ENCODE measurements around the gene ZFYVE9.
"Not testable (repeated sequence)": the region's sequence is repeated elsewhere in the genome, so short reads cannot be mapped to it uniquely, and the experiment has no call there.

Gene ZFYVE9

DNA sequence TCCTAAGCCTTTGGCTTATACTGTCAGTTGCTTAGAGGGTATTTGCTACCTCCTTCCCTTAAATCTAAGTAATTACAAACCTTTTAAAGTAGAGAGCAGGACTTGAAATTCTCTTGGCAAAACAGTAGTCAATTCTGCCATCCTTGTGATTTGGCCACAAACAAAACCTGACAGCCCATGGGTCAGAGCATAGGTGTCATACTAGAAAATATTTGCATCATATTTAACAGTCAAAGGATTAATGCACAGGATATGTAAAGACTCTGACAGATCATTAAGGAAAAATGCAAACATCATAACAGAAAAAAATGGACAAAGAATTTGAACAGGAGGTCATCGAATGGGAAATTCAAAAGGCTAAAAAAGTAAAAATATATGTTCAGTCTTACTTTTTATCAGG lies 50.5 kb downstream of the ZFYVE9 start:
- no peak for DNase-seq

DNA sequence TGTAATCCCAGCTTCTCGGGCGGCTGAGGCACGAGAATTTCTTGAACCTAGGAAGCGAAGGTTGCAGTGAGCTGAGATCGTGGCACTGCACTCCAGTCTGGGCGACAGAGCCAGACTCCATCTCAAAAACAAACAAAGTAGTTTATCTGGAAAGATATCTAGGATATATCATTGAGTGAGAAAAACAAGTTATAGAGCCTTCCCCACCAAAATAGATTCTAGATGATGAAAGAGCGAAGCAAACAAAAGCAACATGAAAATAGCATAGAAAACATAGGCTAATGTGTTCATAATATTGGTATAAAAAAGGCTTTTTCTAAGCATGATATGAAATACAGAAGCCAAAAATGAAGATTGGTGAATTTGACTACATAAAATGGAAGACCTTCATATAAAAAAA lies 52.1 kb downstream of the ZFYVE9 start:
- no peak for DNase-seq

DNA sequence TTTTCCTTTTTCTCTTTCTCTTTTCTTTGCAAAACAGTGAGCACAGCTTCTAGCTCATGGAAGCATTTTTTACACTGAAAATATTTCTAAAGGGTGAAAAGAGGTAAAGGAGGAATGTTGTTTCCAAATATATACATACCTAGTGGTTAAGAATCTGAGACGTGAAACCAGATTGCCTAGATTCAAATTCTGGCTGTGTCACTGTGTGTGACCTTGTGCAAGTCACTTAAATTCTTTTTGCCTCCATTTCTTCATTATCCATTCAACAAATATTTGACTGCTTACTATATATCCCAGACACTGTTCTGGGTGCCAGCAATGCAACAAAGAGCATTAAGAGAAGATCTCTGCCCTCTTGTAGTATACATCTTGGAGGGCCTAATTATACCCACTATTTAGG lies 53.3 kb downstream of the ZFYVE9 start:
- no peak for DNase-seq

DNA sequence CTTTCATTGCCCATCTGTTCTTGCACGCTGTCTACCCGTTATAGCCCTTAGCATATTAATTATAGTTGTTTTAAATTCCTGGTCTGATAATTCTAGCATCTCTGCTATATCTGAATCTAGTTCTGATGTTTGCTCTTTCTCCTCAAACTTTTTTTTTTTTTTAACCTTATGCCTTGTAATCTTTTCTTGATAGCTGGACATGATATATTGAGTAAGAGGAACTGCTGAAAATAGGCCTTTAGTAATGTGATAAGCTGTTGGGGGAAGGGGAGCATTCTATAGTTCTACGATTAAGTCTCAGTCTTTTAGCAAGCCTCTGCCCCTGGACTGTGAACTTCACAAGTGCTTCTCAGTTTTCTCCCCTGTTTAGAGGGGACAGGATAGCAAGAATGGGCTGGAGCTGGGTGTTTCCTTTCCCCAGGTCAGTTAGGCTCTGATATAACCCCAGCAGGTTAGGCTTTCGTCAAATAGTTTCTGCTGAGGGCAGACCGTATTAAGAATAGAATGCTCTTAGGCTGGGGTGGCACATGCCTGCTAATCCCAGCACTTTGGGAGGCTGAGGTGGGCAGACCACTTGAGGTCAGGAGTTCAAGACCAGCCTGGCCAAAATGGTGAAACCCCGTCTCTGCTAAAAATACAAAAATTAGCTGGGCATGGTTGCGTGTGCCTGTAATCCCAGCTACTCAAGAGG lies 62.2 kb downstream of the ZFYVE9 start:
- DNase-seq, result no peak

DNA sequence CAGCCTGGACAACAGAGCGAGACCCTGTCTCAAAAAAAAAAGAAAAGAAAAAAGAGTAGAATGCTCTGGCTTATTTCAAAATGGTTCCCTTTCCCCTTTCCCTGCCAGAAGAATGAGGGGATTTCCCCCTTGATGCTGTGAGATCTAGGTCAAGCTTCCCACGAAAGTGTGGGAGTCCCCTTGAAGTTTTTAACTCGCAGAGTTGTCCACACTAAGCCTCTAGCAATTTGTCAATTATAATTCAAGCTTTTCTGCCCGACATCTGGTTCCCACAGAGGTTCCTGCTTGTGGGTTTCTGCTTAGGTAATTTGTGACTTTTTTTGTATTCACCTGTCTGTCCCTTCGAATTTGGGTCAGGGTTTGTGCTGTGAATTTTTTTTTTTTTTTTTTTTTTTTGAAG lies 62.8 kb downstream of the ZFYVE9 start:
- DNase-seq, result no peak

DNA sequence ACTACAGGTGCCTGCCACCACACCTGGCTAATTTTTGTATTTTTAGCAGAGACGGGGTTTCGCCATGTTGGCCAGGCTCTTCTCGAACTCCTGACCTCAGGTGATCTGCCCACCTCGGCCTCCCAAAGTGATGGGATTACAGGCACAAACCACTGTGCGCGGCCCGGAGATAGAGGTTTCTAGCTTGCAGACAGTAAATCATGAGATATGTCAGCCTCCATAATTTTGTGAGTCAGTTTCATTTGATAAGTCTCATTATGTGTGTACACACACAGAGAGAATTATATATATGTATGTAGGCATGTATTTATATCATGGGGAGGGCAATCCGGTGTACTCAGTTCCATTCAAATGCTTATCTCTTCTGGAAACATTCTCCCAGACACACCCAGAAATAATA lies 64.8 kb downstream of the ZFYVE9 start:
- not testable (repeated sequence) for DNase-seq

DNA sequence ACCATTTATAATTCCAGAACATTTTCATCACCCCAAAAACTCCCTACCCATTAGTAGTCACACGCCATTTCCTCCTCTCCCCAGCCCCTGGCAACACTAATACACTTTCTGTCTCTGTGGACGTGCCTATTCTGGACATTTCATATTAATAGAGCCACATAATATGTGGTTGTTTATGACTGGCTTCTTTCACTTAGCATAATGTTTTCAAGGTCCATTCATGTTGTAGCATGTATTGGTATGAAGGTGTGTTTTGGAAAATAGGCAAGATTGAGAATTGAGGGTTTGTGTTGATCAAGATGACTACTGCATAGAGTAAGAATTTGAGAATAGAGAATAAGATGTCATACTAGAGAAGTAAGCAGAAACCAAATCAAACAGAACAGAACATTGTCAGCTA lies 67.5 kb downstream of the ZFYVE9 start:
- no peak for DNase-seq

- DNase-seq, result no peak
These were observed 68.2 kb downstream of the ZFYVE9 start for GRCh38 chr1:52210044-52210443.

DNA sequence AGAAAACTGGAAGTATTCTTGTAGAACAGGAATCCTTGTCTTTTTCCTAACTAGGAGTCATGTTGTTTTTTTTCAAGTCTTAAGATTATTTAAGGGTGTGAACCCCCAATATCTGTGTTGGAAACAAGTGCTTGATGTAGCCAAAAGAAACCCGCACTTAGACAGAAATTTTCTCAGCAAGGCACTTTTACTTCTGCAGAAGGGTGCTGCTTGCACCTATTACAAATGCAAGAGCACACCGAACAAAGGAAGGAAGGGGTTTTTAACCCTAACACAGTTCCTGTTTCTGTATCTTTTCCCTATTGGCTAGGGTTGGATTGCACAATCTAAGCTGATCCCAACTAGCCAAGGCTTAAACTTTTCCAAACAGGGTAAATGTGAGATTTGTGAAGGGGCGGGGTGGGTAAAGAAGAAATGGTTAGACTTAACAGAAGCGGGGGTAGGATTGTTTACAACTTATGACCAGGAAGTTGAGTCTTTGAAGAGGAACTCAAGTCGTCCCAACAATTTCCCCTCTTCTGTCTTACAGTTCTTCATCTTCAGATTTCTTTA lies 75.1 kb downstream of the ZFYVE9 start:
- no peak for DNase-seq

DNA sequence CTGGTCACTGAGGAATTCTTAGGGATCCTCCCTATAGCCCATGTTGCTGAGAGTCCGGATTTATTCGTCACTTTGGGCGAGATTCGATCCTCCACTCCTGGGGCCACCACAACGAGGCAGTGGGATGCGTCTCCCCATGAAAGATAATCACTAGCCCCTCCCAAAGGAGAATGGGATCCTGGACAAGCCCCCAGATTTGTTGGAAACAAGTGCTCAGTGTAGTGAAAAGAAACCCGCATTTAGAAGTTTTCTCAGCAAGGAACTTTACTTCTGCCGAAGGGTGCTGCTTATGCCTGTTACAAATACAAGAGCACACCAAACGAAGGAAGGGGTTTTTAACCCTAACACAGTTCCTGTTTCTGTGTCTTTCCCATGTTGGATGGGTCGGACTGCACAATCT lies 83.3 kb downstream of the ZFYVE9 start:
- DNase-seq, result no peak

- DNase-seq, result no peak
These were observed 87.6 kb downstream of the ZFYVE9 start for GRCh38 chr1:52229494-52229893.

- no peak for DNase-seq
These were observed 91.6 kb downstream of the ZFYVE9 start for GRCh38 chr1:52233463-52233862.

DNA sequence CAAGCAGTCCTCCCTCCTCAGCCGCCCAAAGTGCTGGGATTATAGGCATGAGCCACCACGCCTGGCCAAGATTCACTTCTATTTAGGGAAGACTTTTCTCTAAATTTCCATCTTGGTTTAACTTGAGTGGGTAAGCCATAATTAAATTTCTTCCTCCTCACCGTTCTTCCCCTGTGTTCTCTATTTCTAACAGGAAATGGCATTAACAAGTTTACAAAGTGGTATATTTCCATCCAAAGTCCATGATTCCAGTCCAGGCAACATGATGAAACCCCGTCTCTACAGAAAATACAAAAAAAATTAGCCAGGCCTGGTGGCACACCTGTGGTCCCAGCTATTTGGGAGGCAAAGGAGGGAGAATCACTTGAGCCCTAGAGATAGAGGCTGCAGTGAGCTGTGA lies 92.1 kb downstream of the ZFYVE9 start:
- no peak for DNase-seq

DNA sequence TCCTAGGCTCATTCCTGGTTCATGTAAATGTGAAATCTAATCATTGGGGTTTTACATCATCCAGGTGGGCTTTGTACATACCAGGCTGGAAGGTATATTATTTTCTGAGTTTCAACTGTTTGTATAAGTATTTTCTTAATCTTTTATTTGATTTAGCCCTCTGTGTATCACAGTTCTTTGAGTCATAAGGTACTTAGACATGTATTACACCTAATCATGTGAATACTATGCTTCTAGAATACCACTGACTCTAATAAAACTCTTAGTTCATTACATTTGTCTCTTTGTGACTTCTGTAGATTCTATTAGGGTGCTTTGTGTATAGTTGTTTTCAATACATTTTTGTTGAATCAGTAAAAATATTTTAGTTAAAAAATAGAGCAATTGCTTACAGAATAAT lies 92.8 kb downstream of the ZFYVE9 start:
- DNase-seq, result no peak

- DNase-seq, result no peak
These were observed 93.8 kb downstream of the ZFYVE9 start for GRCh38 chr1:52235646-52236045.

DNA sequence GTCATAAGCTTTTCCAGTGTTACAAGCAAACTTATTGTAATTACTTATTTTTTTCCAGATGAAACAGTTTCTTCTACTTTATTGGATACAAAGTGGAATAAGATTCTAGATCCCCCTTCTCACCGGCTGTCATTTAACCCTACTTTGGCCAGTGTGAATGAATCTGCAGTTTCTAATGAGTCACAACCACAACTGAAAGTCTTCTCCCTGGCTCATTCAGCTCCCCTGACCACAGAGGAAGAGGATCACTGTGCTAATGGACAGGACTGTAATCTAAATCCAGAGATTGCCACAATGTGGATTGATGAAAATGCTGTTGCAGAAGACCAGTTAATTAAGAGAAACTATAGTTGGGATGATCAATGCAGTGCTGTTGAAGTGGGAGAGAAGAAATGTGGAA lies 95.5 kb downstream of the ZFYVE9 start:
- DNase-seq, result no peak

DNA sequence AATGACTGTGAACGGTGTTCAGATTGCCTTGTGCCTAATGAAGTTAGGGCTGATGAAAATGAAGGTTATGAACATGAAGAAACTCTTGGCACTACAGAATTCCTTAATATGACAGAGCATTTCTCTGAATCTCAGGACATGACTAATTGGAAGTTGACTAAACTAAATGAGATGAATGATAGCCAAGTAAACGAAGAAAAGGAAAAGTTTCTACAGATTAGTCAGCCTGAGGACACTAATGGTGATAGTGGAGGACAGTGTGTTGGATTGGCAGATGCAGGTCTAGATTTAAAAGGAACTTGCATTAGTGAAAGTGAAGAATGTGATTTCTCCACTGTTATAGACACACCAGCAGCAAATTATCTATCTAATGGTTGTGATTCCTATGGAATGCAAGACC lies 96.6 kb downstream of the ZFYVE9 start:
- no peak for DNase-seq

- DNase-seq, result no peak
These were observed 97.2 kb downstream of the ZFYVE9 start for GRCh38 chr1:52238887-52239707.

DNA sequence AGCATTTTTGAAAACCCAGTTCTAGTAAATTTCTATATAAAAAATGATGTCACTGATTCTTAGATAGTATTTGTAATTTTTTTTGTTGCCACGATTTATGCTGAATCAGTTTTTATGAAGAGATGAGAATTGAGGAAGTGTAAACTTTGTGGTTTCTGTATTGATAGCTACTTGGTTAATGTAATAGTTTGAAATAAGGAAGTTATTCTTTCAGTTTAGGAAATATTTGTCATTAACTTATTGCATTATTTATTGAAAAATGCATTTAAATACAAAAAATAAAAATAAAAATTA lies 97.8 kb downstream of the ZFYVE9 start:
- no peak for DNase-seq

DNA sequence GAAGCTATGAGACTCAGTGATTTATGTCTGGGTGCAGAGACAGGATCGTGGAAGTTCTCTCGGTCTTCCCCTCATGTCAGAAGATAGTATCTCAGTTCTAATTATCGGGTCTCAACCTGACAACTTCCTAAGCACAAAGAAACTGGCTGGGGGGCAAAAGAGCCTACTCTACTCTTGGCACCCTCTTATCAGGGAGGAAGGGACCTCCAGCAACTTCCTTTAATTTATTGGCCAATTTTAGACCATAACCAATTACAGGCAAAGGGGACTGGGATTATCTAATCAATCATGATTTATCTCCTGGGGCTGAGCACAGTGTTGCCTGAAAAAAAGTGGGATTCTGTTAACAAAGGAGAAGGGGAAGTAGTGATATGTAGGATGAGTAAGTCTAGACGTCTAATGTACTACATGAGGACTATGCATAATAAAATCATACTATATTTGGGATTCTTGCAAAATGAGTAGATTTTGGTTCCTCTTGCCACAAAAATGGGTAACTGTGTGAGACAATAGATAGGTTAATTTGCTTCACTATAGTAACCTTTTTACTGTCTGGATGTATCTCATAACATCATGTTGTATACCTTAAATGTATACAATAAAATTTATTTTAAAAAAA lies 98.8 kb downstream of the ZFYVE9 start:
- no peak for DNase-seq

DNA sequence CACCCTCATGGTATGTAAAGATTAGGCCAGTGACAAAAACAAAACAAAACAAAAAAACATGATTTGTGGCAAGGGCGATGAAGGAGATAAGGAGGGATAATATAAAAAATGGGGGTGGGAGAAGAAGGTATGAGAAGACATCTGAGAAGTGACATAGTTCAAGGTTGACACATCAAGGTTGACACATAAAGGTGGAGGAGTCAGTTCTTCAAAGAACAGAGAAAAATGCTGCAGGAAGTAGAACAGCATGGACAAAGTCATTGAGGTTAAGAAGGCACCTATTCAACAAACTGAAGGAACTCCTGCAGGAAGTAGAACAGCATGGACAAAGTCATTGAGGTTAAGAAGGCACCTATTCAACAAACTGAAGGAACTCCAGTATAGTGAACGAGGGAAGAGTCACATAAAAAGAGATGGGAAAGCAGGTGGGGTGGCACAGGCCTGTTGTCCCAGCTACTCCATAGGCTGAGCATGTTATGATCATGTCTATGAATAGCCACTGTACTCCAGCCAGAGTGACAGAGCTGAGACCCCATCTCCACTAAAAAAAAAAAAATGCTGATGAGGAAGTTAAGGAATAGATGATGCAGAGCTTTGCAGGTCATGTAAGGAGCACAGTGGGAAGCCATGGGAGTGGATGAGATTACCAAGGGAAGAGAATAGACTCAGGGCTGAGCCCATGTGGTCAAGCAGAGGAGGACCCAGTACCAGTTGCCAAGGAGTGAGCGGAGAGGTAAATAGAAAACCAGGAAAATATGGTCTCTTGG lies 101.5 kb downstream of the ZFYVE9 start:
- DNase-seq, result no peak

DNA sequence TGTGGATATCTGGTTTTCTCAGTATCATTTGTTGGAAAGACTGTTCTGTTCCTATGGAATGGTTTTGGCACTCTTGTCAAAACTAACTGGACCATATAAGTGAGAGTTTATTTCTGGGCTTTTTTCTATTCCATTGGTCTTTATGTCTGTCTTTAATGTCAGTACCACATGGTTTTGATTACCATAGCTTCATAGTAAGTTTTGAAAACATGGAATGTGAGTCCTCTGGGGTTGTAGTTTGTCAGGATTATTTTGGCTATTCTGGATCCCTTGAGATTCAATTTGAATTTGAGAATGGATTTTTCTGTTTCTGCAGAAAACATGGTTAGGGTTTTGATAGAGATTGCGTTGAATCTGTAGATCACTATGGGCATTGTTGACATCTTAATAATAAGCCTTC lies 107.9 kb downstream of the ZFYVE9 start:
- DNase-seq, result no peak

GRCh38 chr1:52253421-52253820 lies 111.5 kb downstream of the ZFYVE9 start:
- DNase-seq, result no peak

Measured in NCI-H510A (cell line).